GM12878 (cell line): ENCODE measurements around the gene SLC27A5. TPM values are rescaled to one million over a fixed set of nuclear protein-coding genes. Genes with fewer than 3 reads are reported as not detected.

Experiments used
- E2F8 ChIP-seq: fragments of 450-650 bp; IDR thresholded peaks from 2 replicates; pipeline ENCODE4 v1.6.1; 2018; ENCODE audit warnings: mild to moderate bottlenecking, low read depth, moderate library complexity; ENCODE audit not compliant: partially characterized antibody
- ETV6 ChIP-seq, 2 experiments: fragments of 450-650 bp in 1 of 2; IDR thresholded peaks in 1 of 2; conservative IDR thresholded peaks in 1 of 2; 2 replicates each; pipeline ENCODE4 v1.6.1; 2014; ENCODE audit warnings: antibody characterized with exemption in 1 of 2, borderline replicate concordance in 1 of 2, low read depth in 1 of 2, mild to moderate bottlenecking in 1 of 2, moderate library complexity in 1 of 2
- KAT2A ChIP-seq: conservative IDR thresholded peaks from 2 replicates; pipeline ENCODE4 v1.6.1; 2011; ENCODE audit warnings: low read depth, low read length; ENCODE audit not compliant: control insufficient read depth
- PKNOX1 ChIP-seq: fragments of 450-650 bp; IDR thresholded peaks from 2 replicates; pipeline ENCODE4 v1.6.1; 2016; ENCODE audit warnings: mild to moderate bottlenecking
- YY1 ChIP-seq: IDR thresholded peaks from 2 replicates; pipeline ENCODE4 v1.6.1; 2011; ENCODE audit warnings: low read depth, mild to moderate bottlenecking, low read length
- ZNF274 ChIP-seq: IDR thresholded peaks from one replicate; pipeline ENCODE4 v1.8.0; 2011; ENCODE audit not compliant: insufficient read length, insufficient read depth
- polyA plus RNA-seq, 11 experiments: library from polyadenylated mRNA; depleted of rRNA in 4 of 11; unstranded in 6 of 11; stranded (reverse) in 5 of 11; fragments of >200 nt; fragmentation: Nextera tagmentation in 4 of 11; fragmentation: Illumina TruSeq in 1 of 11; extraction: Ambion mirVana in 4 of 11; extraction: Trizol in 1 of 11; gene quantifications; 1 replicate in 1 of 11; 2 replicates in 10 of 11; pipeline versions ENCODE4 v1.2.1 to v1.2.3, GENCODE V29; 2011 to 2016; ENCODE audit warnings: inconsistent platforms in 2 of 11, missing spikeins in 2 of 11, low read depth in 1 of 11
- total RNA-seq, 4 experiments: library from RNA; depleted of rRNA in 3 of 4; stranded (reverse); fragments of >200 nt in 3 of 4; fragmentation: Illumina TruSeq in 1 of 4; extraction: Trizol in 1 of 4; gene quantifications; 2 replicates each; pipeline versions ENCODE4 v1.2.1 to v1.2.3, GENCODE V29; 2013 to 2021

The SLC27A5 gene
- total and polyA plus RNA-seq, 10 of the 15 experiments (the other 5 are each of a cell fraction or from before 2014, with no cell fraction given), result 21.2 to 127 (median 31.8) TPM

GRCh38 chr19:58469241-58470013 lies 42.4 kb downstream of the SLC27A5 start (continued):
- TF ChIP-seq ETV6 (conservative IDR thresholded peaks at IDR 0.05 in 1 of 2, IDR thresholded peaks at IDR 0.05 in 1 of 2; ENCODE audit: borderline replicate concordance in 1 of 2, low read depth in 1 of 2), result no peak
- TF ChIP-seq KAT2A, result no peak
- TF ChIP-seq E2F8, result no peak
- no peak for TF ChIP-seq YY1
- TF ChIP-seq PKNOX1, result no peak
- TF ChIP-seq ZNF274, result no peak
